Ishikawa (cell line): ENCODE measurements around the gene KIZ.

ENCODE experiments used
- CEBPB ChIP-seq: IDR thresholded peaks from 2 replicates; pipeline ENCODE4 v1.6.1; 2012
- CREB1 ChIP-seq: IDR thresholded peaks from 2 replicates; pipeline ENCODE4 v1.6.1; 2012; ENCODE audit warnings: low read depth
- EGR1 ChIP-seq: IDR thresholded peaks from 2 replicates; pipeline ENCODE4 v1.6.1; 2012
- EP300 ChIP-seq: IDR thresholded peaks from 2 replicates; pipeline ENCODE4 v1.6.1; 2012; ENCODE audit warnings: borderline replicate concordance
- FOXM1 ChIP-seq: IDR thresholded peaks from 2 replicates; pipeline ENCODE4 v1.6.1; 2012; ENCODE audit warnings: low read depth, borderline replicate concordance
- NFIC ChIP-seq: IDR thresholded peaks from 2 replicates; pipeline ENCODE4 v1.6.1; 2012
- RAD21 ChIP-seq: IDR thresholded peaks from 2 replicates; pipeline ENCODE4 v1.6.1; 2012; ENCODE audit warnings: low read depth
- TAF1 ChIP-seq: IDR thresholded peaks from 2 replicates; pipeline ENCODE4 v1.6.1; 2012; ENCODE audit warnings: low read depth, mild to moderate bottlenecking
- TCF12 ChIP-seq: IDR thresholded peaks from 2 replicates; pipeline ENCODE4 v1.6.1; 2012; ENCODE audit warnings: low read depth
- TEAD4 ChIP-seq: IDR thresholded peaks from 2 replicates; pipeline ENCODE4 v1.6.1; 2012
- YY1 ChIP-seq: IDR thresholded peaks from 2 replicates; pipeline ENCODE4 v1.6.1; 2012; ENCODE audit warnings: low read depth
- ZBTB7A ChIP-seq: IDR thresholded peaks from 2 replicates; pipeline ENCODE4 v1.6.1; 2012; ENCODE audit warnings: low read depth
- TF ChIP-seq, protein P1 (sequence below): IDR thresholded peaks from 2 replicates; pipeline ENCODE4 v1.6.1; 2012
- TF ChIP-seq, protein P2 (sequence below): IDR thresholded peaks from 2 replicates; pipeline ENCODE4 v1.6.1; 2012; ENCODE audit warnings: low read depth, mild to moderate bottlenecking
- TF ChIP-seq, protein P3 (sequence below): IDR thresholded peaks from 2 replicates; pipeline ENCODE4 v1.6.1; 2012

KIZ gene

DNA sequence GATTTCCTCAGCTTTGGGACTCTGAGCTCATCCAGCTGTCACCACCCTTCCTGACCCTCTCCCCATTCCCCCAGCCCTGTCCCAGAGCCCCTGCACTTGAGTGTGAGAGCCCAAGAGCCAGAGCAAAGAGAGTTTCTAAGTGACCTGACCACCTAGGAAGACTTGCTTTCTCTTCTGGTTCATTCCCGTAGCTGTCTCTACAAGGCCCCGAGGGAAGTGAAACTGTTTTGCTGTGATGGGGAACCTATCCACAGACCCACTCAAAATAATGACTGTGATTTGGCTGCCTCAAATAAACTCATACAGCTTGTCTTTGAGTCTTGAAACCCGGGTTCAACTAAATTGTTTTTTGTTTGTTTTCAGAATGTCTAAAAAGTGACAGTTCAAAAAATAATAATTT is 102.6 kb downstream of the KIZ start:
- TF ChIP-seq NFIC (no peak), TCF12 (no peak), EP300 (no peak), TAF1 (no peak), CEBPB (no peak), YY1 (no peak), FOXM1 (no peak)
- TF ChIP-seq, protein P1, sequence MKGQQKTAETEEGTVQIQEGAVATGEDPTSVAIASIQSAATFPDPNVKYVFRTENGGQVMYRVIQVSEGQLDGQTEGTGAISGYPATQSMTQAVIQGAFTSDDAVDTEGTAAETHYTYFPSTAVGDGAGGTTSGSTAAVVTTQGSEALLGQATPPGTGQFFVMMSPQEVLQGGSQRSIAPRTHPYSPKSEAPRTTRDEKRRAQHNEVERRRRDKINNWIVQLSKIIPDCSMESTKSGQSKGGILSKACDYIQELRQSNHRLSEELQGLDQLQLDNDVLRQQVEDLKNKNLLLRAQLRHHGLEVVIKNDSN: no peak
- TF ChIP-seq, protein P2, sequence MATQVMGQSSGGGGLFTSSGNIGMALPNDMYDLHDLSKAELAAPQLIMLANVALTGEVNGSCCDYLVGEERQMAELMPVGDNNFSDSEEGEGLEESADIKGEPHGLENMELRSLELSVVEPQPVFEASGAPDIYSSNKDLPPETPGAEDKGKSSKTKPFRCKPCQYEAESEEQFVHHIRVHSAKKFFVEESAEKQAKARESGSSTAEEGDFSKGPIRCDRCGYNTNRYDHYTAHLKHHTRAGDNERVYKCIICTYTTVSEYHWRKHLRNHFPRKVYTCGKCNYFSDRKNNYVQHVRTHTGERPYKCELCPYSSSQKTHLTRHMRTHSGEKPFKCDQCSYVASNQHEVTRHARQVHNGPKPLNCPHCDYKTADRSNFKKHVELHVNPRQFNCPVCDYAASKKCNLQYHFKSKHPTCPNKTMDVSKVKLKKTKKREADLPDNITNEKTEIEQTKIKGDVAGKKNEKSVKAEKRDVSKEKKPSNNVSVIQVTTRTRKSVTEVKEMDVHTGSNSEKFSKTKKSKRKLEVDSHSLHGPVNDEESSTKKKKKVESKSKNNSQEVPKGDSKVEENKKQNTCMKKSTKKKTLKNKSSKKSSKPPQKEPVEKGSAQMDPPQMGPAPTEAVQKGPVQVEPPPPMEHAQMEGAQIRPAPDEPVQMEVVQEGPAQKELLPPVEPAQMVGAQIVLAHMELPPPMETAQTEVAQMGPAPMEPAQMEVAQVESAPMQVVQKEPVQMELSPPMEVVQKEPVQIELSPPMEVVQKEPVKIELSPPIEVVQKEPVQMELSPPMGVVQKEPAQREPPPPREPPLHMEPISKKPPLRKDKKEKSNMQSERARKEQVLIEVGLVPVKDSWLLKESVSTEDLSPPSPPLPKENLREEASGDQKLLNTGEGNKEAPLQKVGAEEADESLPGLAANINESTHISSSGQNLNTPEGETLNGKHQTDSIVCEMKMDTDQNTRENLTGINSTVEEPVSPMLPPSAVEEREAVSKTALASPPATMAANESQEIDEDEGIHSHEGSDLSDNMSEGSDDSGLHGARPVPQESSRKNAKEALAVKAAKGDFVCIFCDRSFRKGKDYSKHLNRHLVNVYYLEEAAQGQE: no peak

DNA sequence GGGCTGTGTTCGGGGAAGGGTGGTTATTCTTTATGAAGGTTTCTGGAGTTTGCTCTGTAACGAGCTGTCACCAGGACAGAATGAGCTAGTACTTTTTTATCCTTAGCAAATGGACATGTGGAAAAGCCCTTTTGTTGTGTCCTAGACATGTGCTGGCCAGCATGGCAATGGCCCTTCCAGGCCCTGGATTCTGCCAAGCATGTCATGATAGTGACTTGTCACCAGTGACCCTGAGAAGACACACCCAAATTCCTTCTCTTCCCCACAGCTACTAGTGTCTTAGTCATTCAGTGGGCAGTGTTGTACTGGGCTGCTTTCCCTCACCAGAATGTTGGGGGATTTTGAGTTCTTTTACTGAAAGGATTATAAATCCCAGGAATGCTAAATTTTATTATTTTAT is 103.3 kb downstream of the KIZ start:
- TF ChIP-seq, protein P1: no peak
- TF ChIP-seq CEBPB (no peak), TEAD4 (no peak), CREB1 (no peak), NFIC (no peak), EP300 (no peak), TAF1 (no peak), ZBTB7A (no peak), YY1 (no peak), EGR1 (no peak), RAD21 (no peak)
- TF ChIP-seq, protein P2: no peak
- TF ChIP-seq, protein P3, sequence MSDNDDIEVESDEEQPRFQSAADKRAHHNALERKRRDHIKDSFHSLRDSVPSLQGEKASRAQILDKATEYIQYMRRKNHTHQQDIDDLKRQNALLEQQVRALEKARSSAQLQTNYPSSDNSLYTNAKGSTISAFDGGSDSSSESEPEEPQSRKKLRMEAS: no peak

DNA sequence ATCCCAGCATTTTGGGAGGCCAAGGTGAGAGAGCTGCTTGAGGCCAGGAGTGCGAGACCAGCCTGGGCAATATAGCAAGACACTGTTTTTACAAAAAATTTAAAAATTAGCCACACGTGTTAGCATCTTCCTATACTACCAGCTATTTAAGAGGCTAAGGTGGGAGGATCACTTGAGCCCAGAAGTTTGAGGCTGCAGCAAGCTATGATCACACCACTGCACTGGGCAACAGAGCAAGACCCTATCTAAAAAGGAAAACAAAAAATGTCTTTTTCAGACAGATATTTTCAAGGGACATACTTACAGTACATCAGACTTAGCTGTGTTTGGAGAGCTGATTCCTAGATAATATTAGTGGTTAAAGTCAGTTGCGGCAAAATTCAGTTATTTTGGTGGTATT is 104.3 kb downstream of the KIZ start:
- TF ChIP-seq NFIC (no peak), TEAD4 (no peak), CREB1 (no peak), ZBTB7A (no peak), EP300 (no peak), TCF12 (no peak), EGR1 (no peak), YY1 (no peak), RAD21 (no peak), FOXM1 (no peak), TAF1 (no peak), CEBPB (no peak)
- TF ChIP-seq, protein P3: no peak
- TF ChIP-seq, protein P1: no peak
- TF ChIP-seq, protein P2: no peak

DNA sequence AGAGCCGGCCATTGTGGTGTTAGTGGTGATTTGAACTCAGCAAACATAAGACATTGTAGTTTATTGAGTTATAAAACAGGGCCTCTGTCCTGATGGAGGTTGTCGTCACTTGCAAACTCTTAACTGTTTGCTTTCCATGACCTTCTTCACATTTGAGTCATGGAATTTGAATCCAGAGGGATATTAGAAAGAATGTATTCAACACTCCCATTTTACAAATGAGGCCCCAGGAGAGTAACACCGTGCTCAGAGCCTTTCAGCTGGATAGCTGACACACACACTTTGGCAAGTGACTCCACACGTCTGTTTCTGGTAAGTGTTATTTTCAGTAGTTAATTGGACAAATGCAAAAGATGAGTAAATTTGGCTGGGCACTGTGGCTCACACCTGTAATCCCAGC is 104.8 kb downstream of the KIZ start:
- TF ChIP-seq EGR1: no peak
